ENCODE results near the gene MAP3K5. TPM values are rescaled to one million over a fixed set of nuclear protein-coding genes. Genes with fewer than 3 reads are reported as not detected.

Gene MAP3K5
- total RNA-seq, 1 experiment from 2014 or later: 8.1 TPM

DNA sequence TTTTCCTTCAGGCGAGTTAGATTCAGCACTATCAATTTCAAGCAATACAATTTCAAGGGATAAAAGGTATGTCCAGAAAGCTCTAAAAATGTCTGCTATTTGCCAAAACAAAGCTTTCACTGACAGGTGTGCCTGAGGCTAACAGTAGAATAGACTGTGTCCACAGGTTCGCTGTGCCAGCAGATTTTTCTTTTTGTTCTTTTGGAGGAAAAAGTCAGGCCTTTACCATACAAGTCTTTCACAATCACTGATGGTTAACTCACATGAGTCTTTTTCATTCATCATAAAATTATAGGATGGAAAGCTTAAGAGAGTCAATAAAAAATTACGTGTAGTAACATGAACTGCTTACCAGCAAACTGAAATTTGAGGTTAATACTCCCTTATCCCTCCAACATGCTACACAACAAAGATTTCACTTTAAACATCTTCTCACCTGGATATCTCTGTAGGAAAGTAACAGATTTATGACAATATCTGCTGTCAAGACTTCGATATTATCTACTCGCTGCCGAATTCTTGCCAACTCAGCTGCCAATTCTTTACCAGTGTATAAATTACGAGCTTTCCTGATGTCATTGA is 95.4 kb downstream of the MAP3K5 start:
- Histone ChIP-seq H3K4me3 (ENCODE audit: low read depth in 2 of 2, low read length in 2 of 2) (no peak overlapping the region), H3K9me3 (ENCODE audit: control insufficient read depth, insufficient read depth, low read depth, low read length) (no peaks in the 10 kb centered on the region), H3K27ac (ENCODE audit: low read length) (no peak overlapping the region), H3K36me3 (ENCODE audit: control insufficient read depth, insufficient read depth, low read length) (no peaks in the 10 kb centered on the region), H3K27me3 (ENCODE audit: control insufficient read depth, insufficient read depth, low read length) (no peaks in the 10 kb centered on the region), H3K4me1 (ENCODE audit: control insufficient read depth, insufficient read depth, low read length) (no peaks in the 10 kb centered on the region)
- CTCF ChIA-PET: no interaction called here
- POLR2A ChIA-PET: no interaction called here
- in situ Hi-C loops (cut with HindIII; ENCODE audit: low pct_unique_long_range_greater_than_20kb, low sequenced_read_pairs): no loop called here
- DNase-seq (ENCODE audit: low read depth, low spot score): no peak
- BruUV-seq (replicated peaks): no TSS peak
- intact Hi-C loops (cut with micrococcal nuclease; ENCODE audit: unreplicated experiment): no loop called here
- TF ChIP-seq SIN3A (IDR thresholded peaks at IDR 0.05; ENCODE audit: borderline replicate concordance, insufficient read depth, low read depth, low read length) (no peak), TCF7L2 (IDR thresholded peaks at IDR 0.05; ENCODE audit: low read depth, low read length) (no peak)
- ATAC-seq: no peak

- in situ Hi-C loops (cut with HindIII; ENCODE audit: low pct_unique_long_range_greater_than_20kb, low sequenced_read_pairs) (no loop called here), intact Hi-C loops (cut with micrococcal nuclease; ENCODE audit: unreplicated experiment) (no loop called here)
- Histone ChIP-seq H3K4me1 (ENCODE audit: control insufficient read depth, insufficient read depth, low read length) (no peaks in the 10 kb centered on the region), H3K27ac (ENCODE audit: low read length) (no peak overlapping the region), H3K9me3 (ENCODE audit: control insufficient read depth, insufficient read depth, low read depth, low read length) (no peaks in the 10 kb centered on the region), H3K36me3 (ENCODE audit: control insufficient read depth, insufficient read depth, low read length) (no peaks in the 10 kb centered on the region), H3K27me3 (ENCODE audit: control insufficient read depth, insufficient read depth, low read length) (no peaks in the 10 kb centered on the region), H3K4me3 (ENCODE audit: low read depth in 2 of 2, low read length in 2 of 2) (no peak overlapping the region)
- BruUV-seq (replicated peaks): no TSS peak
- DNase-seq (ENCODE audit: low read depth, low spot score) (no peak), ATAC-seq (no peak)
- ChIA-PET CTCF (no interaction called here), POLR2A (no interaction called here)
- TF ChIP-seq POLR2AphosphoS5 (IDR thresholded peaks at IDR 0.05; ENCODE audit: low read depth, low read length) (no peak), CTCF (IDR thresholded peaks at IDR 0.05) (no peak), TCF7L2 (IDR thresholded peaks at IDR 0.05; ENCODE audit: low read depth, low read length) (no peak), SIN3A (IDR thresholded peaks at IDR 0.05; ENCODE audit: borderline replicate concordance, insufficient read depth, low read depth, low read length) (no peak)
- TF ChIP-seq, protein P1, sequence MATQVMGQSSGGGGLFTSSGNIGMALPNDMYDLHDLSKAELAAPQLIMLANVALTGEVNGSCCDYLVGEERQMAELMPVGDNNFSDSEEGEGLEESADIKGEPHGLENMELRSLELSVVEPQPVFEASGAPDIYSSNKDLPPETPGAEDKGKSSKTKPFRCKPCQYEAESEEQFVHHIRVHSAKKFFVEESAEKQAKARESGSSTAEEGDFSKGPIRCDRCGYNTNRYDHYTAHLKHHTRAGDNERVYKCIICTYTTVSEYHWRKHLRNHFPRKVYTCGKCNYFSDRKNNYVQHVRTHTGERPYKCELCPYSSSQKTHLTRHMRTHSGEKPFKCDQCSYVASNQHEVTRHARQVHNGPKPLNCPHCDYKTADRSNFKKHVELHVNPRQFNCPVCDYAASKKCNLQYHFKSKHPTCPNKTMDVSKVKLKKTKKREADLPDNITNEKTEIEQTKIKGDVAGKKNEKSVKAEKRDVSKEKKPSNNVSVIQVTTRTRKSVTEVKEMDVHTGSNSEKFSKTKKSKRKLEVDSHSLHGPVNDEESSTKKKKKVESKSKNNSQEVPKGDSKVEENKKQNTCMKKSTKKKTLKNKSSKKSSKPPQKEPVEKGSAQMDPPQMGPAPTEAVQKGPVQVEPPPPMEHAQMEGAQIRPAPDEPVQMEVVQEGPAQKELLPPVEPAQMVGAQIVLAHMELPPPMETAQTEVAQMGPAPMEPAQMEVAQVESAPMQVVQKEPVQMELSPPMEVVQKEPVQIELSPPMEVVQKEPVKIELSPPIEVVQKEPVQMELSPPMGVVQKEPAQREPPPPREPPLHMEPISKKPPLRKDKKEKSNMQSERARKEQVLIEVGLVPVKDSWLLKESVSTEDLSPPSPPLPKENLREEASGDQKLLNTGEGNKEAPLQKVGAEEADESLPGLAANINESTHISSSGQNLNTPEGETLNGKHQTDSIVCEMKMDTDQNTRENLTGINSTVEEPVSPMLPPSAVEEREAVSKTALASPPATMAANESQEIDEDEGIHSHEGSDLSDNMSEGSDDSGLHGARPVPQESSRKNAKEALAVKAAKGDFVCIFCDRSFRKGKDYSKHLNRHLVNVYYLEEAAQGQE (IDR thresholded peaks at IDR 0.05; ENCODE audit: insufficient read depth in 1 of 2, low read depth in 2 of 2, low read length in 1 of 2): no peak
These were observed 96.0 kb downstream of the MAP3K5 start for GRCh38 chr6:136696238-136696637.

- DNase-seq (ENCODE audit: low read depth, low spot score) (no peak), ATAC-seq (no peak)
- in situ Hi-C loops (cut with HindIII; ENCODE audit: low pct_unique_long_range_greater_than_20kb, low sequenced_read_pairs): no loop called here
- Histone ChIP-seq H3K4me1 (ENCODE audit: control insufficient read depth, insufficient read depth, low read length) (no peaks in the 10 kb centered on the region), H3K27me3 (ENCODE audit: control insufficient read depth, insufficient read depth, low read length) (no peaks in the 10 kb centered on the region), H3K4me3 (ENCODE audit: low read depth in 2 of 2, low read length in 2 of 2) (no peak overlapping the region), H3K9me3 (ENCODE audit: control insufficient read depth, insufficient read depth, low read depth, low read length) (no peaks in the 10 kb centered on the region), H3K36me3 (ENCODE audit: control insufficient read depth, insufficient read depth, low read length) (no peaks in the 10 kb centered on the region), H3K27ac (ENCODE audit: low read length) (no peak overlapping the region)
- POLR2A ChIA-PET: no interaction called here
- TF ChIP-seq CTCF (IDR thresholded peaks at IDR 0.05) (no peak), SIN3A (IDR thresholded peaks at IDR 0.05; ENCODE audit: borderline replicate concordance, insufficient read depth, low read depth, low read length) (no peak), POLR2AphosphoS5 (IDR thresholded peaks at IDR 0.05; ENCODE audit: low read depth, low read length) (no peak), TCF7L2 (IDR thresholded peaks at IDR 0.05; ENCODE audit: low read depth, low read length) (no peak)
- TF ChIP-seq, protein P1 (IDR thresholded peaks at IDR 0.05; ENCODE audit: insufficient read depth in 1 of 2, low read depth in 2 of 2, low read length in 1 of 2): no peak
- no TSS peak for BruUV-seq (replicated peaks)
- intact Hi-C loops (cut with micrococcal nuclease; ENCODE audit: unreplicated experiment): no loop called here
- CTCF ChIA-PET: no interaction called here
These were observed 96.9 kb downstream of the MAP3K5 start for GRCh38 chr6:136695412-136695811.

Measured in Panc1 (cell line).